ENCODE measurements around the gene TRIM50.
A peak's percentile ranks its signal among the peaks of the same experiment; 100 is the strongest.
"Not testable (repeated sequence)": the region's sequence is repeated elsewhere in the genome, so short reads cannot be mapped to it uniquely, and the experiment has no call there.

TRIM50 gene

GRCh38 chr7:73312831-73313520 is 14.9 kb downstream of the TRIM50 start:
- no peak for DNase-seq

- not testable (repeated sequence) for DNase-seq
Measured at GRCh38 chr7:73311421-73311820, 16.5 kb downstream of the TRIM50 start.

GRCh38 chr7:73308665-73309214 is 19.1 kb downstream of the TRIM50 start, which contains the start of gene NSUN5:
TSS of gene NSUN5 (minus strand) at chr7:73308826. CDS start at chr7:73308790, 36 bp downstream.
- DNase-seq = peak; percentile 92

- DNase-seq = peak; percentile 7
Measured at GRCh38 chr7:73308074-73308664, 19.7 kb downstream of the TRIM50 start.

GRCh38 chr7:73307436-73307835 is 20.4 kb downstream of the TRIM50 start:
- no peak for DNase-seq

GRCh38 chr7:73304612-73305387 is 23.1 kb downstream of the TRIM50 start:
- not testable (repeated sequence) for DNase-seq

GRCh38 chr7:73304071-73304470 is 23.8 kb downstream of the TRIM50 start:
- no peak for DNase-seq

- no peak for DNase-seq
Measured at GRCh38 chr7:73303546-73303945, 24.3 kb downstream of the TRIM50 start.

GRCh38 chr7:73302846-73303245 is 25.0 kb downstream of the TRIM50 start:
- not testable (repeated sequence) for DNase-seq

- DNase-seq = not testable (repeated sequence)
Measured at GRCh38 chr7:73301108-73301507, 26.8 kb downstream of the TRIM50 start.

- not testable (repeated sequence) for DNase-seq
Measured at GRCh38 chr7:73299812-73300211, 28.1 kb downstream of the TRIM50 start.

- not testable (repeated sequence) for DNase-seq
Measured at GRCh38 chr7:73297706-73298105, 30.2 kb downstream of the TRIM50 start.

GRCh38 chr7:73297235-73297634 is 30.6 kb downstream of the TRIM50 start:
- DNase-seq = not testable (repeated sequence)

GRCh38 chr7:73277210-73277609 is 50.7 kb downstream of the TRIM50 start:
- not testable (repeated sequence) for DNase-seq

- DNase-seq = not testable (repeated sequence)
Measured at GRCh38 chr7:73267813-73268212, 60.1 kb downstream of the TRIM50 start.

GRCh38 chr7:73266719-73267368 is 61.0 kb downstream of the TRIM50 start:
- DNase-seq = not testable (repeated sequence)
